BJ (cell line): ENCODE measurements around the gene LPAR1. TPM values are rescaled to one million over a fixed set of nuclear protein-coding genes. Genes with fewer than 3 reads are reported as not detected.

Experiments
- CTCF ChIA-PET: fragments of 350-600 bp; formaldehyde crosslinking; extraction: SDS; loops from one replicate; lab custom pipeline; 2021; ENCODE audit warnings: antibody characterized with exemption, inconsistent platforms; lab: Yijun Ruan, JAX
- POLR2A ChIA-PET: fragments of 300-600 bp; sonication (Branson Sonifier 250); formaldehyde crosslinking; extraction: SDS; loops from one replicate; lab custom pipeline; 2021; ENCODE audit warnings: antibody characterized with exemption; lab: Charles Lee
- DNase-seq: peaks from one replicate; pipeline ENCODE4 v3.0.0-alpha.2; 2011; ENCODE audit warnings: low read depth
- H3K27me3 ChIP-seq: 2 replicates; pipeline ENCODE4 v1.6.0; 2011; ENCODE audit warnings: low read length; ENCODE audit not compliant: control insufficient read depth, insufficient read depth
- H3K36me3 ChIP-seq: 2 replicates; pipeline ENCODE4 v1.5.1; 2011; ENCODE audit warnings: low read length; ENCODE audit not compliant: control insufficient read depth, insufficient read depth
- H3K4me3 ChIP-seq: 2 replicates; pipeline ENCODE4 v1.5.1; 2011; ENCODE audit warnings: low read depth, mild to moderate bottlenecking, control low read depth, low read length
- polyA plus RNA-seq: library from polyadenylated mRNA; depleted of rRNA; stranded (reverse); fragments of >200 nt; gene quantifications from 2 replicates; pipeline ENCODE4 v1.2.3, GENCODE V29; 2011
- TF ChIP-seq, protein P1 (sequence below): IDR thresholded peaks from 2 replicates; pipeline ENCODE4 v1.5.1; 2011; ENCODE audit warnings: low read depth, mild to moderate bottlenecking, control low read depth, inconsistent platforms, low read length, moderate library complexity; ENCODE audit not compliant: insufficient read depth

LPAR1 gene
- polyA plus RNA-seq, 1 experiment, result 224 TPM

DNA sequence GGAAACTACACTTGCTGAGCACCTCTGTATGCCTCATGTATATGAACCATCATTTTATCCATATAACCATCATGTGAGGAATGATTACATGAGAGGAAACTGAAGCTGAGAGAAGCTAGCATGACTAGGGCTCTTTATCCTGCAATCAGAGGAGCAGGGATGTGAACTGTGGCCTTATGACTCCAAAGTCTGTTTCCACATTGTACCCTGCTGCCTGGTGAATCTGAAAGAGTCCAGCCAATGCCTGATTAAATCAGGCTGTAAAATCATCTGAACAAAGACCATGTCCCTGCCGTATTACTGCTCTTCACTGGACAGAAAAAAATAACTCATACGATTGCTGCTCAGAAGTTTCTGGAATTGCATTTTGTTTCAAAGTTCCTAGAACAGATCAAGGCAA is 67.0 kb downstream of the LPAR1 start:
- CTCF ChIA-PET, result no interaction called here
- H3K4me3 ChIP-seq, result no peak overlapping the region
- no peaks in the 10 kb centered on the region for H3K27me3 ChIP-seq
- peaks cover 5% of the 10 kb centered on the region; the same call in 1 of the 2 replicates for H3K36me3 ChIP-seq
- no peak for DNase-seq
- POLR2A ChIA-PET, result no interaction called here
- TF ChIP-seq, protein P1, sequence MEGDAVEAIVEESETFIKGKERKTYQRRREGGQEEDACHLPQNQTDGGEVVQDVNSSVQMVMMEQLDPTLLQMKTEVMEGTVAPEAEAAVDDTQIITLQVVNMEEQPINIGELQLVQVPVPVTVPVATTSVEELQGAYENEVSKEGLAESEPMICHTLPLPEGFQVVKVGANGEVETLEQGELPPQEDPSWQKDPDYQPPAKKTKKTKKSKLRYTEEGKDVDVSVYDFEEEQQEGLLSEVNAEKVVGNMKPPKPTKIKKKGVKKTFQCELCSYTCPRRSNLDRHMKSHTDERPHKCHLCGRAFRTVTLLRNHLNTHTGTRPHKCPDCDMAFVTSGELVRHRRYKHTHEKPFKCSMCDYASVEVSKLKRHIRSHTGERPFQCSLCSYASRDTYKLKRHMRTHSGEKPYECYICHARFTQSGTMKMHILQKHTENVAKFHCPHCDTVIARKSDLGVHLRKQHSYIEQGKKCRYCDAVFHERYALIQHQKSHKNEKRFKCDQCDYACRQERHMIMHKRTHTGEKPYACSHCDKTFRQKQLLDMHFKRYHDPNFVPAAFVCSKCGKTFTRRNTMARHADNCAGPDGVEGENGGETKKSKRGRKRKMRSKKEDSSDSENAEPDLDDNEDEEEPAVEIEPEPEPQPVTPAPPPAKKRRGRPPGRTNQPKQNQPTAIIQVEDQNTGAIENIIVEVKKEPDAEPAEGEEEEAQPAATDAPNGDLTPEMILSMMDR, result no peak

DNA sequence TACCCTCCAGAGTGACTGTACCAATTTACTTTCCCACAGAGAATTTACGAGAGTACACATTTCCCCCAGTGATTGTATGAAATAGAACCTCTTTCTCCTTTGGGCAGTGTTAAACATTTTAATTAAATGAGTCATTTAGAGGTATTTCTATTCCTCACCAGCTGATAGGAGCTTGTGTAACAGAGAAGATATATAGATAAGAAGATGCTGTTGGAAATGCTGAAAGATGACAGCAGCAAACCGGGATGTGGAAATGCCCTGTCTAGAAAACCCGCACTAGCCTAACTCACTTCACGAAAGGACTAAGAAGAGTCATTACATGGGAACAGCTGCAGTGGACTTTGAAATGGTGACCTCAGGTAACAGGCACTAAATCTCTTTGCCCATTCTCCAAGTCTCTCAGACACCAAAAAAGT is 68.3 kb downstream of the LPAR1 start:
- no peak overlapping the region for H3K4me3 ChIP-seq
- TF ChIP-seq, protein P1, result no peak
- ChIA-PET CTCF (no interaction called here), POLR2A (no interaction called here)
- peak; percentile 85 for DNase-seq
- peaks cover 6% of the 10 kb centered on the region for H3K36me3 ChIP-seq
- H3K27me3 ChIP-seq, result no peaks in the 10 kb centered on the region

DNA sequence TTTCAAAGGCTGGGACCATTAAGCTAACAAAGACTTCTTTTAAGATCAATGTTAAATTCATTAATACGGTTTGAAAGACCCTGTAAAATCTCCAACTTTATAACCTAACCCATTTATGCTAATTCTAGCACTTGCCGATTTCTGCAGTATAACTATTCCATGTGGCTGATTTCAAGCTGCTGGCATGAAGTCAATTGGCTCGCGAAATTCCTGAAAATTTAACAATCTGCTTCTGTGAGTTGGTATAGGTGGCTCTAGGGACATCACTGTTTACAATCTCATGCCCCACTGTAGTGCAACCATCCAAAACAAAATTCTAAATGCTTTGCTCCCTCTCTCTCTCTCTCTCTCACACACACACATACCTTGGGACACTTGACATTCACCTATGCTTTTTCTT is 70.2 kb downstream of the LPAR1 start:
- TF ChIP-seq, protein P1, result no peak
- ChIA-PET POLR2A (no interaction called here), CTCF (interaction anchor here (0.9 kb wide), 1 partner anchor 389 kb away, joined by 3 read pairs; no protein-coding TSS in a partner anchor)
- Histone ChIP-seq H3K4me3 (no peak overlapping the region), H3K27me3 (no peaks in the 10 kb centered on the region), H3K36me3 (peaks cover 5% of the 10 kb centered on the region)
- DNase-seq, result no peak

DNA sequence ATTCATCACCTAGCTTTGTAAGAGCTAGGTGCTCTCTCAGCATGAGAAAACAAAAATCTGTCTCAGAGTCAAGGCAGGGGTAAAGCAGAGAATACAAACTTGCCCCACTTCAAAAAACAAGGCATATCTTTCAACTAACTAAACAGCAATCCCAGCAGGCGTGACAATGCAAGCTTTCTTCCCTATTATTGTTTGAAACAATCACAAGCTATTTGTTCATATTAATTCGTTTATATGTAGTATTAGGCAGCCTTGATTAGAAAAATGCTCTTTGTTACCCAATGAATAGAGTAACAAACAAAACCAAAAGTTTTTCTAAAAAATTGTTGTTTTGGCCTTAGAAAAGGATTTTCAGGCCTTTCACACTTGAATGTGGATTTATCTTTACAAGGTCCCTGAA is 71.1 kb downstream of the LPAR1 start:
- DNase-seq, result no peak
- CTCF ChIA-PET, result interaction anchor here (0.6 to 0.9 kb wide), 2 partner anchors 69 to 390 kb away, joined by 3 read pairs; no protein-coding TSS in a partner anchor
- H3K27me3 ChIP-seq, result no peaks in the 10 kb centered on the region
- H3K36me3 ChIP-seq, result peaks cover 4% of the 10 kb centered on the region
- TF ChIP-seq, protein P1, result no peak
- POLR2A ChIA-PET, result no interaction called here
- H3K4me3 ChIP-seq, result no peak overlapping the region

DNA sequence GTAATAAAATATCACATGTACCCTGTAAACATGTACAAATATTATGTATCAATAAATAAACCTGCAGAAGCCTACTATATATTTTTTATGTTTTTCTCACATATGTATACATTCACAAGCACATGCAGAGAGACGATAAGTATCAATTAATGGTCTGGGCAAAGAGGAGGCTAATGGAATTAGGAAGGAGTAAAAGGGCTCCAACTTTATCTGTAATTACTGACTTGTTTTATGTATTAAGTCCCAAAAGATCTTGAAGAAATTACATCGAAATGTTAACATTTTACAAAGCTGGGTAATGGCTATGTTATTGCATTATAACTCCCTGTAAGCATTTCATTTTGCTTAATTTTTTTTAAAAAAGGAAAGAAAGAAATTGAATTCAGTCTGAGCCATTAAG is 78.0 kb downstream of the LPAR1 start:
- ChIA-PET CTCF (no interaction called here), POLR2A (interaction anchor here (0.7 kb wide), 1 partner anchor 65 kb away, joined by 6 read pairs; no protein-coding TSS in a partner anchor)
- Histone ChIP-seq H3K36me3 (no peaks in the 10 kb centered on the region; the same call in 1 of the 2 replicates), H3K4me3 (no peak overlapping the region), H3K27me3 (no peaks in the 10 kb centered on the region)
- TF ChIP-seq, protein P1, result no peak
- no peak for DNase-seq
